Suppressor macrophage treated with lipopolysaccharide for 4 hours (primary cell): ENCODE data around the gene MRPL53.
A peak's percentile ranks its signal among the peaks of the same experiment; 100 is the strongest.
"Not testable (repeated sequence)": the region's sequence is repeated elsewhere in the genome, so short reads cannot be mapped to it uniquely, and the experiment has no call there.

Experiments
- DNase-seq: peaks from one replicate; pipeline ENCODE4 v3.0.0-alpha.2; 2020

Gene MRPL53

DNA sequence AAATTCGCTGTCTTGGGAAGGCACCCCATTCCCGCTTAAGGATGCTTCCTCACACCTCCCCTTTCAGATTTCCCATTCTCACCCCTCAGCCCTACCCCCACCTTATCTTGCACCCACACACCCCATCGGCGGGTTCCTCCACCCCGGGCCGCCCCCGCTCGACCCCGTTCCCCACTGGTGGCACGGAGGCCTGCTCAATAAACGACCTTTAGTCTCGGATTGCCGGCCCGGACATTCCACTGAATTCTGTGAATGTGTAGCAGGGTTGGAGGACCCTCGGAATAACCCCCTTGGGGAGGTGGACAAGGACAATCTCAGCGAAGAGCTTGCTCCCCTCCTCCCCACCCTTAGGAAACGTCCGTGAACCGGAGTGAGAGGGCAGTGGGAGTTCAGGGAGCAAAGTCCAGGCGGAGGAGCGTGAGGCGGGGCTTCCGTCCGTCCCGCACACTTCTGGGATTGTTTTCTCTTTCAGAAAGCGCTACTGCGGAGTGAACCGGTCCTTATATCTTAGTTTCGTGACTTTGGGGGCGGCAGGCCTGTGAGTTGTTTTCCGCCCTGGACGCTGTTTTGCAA, 29.8 kb upstream of the MRPL53 start:
- peak; percentile 52 for DNase-seq

DNA sequence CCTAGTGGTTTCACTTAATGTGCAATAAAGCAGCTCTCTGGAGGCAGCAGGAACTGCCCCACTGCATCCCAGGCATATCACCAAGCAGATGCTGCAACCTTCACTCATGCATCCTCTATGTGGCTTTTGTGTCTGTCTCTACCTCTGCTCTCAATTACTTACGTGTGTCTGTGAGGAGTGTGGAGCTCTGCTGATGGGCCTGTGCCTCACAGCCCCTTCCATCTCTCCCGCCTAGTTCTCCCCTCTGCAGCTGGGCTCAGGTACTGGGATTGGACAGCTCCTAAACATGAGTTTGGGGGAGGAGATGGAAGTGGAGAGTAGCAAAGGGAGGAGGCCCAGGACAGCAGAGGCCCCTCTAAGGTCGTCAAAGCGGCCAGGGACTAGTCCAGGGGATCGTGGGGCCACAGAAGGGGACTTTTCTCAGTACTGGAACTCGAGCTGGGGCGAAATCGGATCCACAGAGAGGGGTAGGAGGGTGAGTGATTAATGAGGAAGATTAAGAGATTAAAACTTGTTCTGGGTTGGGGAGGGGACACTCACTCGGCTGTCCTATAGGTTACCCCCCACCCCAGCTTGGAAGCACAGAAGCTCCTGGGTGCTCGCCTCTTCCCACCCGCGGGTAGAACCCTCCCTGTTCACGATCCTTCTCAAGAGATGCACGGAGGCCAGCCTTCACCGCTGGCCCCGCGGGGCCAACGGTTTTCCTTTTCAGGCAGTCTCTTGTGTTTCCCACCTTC, 29.0 kb upstream of the MRPL53 start:
- DNase-seq: no peak

DNA sequence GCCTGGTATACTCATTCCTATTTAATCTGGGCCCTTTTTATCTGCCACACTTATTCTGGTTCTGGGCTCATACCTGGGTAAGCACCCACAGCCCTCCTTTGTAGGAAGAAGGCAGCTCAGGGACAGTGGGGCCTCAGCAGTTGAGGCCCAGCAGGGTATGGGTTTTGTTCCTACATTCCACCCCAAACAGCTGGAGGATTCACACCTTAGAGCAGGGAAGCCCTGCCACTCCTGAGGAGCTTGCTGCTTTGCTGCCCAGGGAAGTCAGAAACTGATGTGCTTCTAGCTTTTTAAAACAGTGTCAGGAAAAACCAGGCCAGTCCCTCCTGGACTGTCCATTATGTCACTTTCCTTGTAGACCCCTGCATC, 28.1 kb upstream of the MRPL53 start:
- DNase-seq: no peak

DNA sequence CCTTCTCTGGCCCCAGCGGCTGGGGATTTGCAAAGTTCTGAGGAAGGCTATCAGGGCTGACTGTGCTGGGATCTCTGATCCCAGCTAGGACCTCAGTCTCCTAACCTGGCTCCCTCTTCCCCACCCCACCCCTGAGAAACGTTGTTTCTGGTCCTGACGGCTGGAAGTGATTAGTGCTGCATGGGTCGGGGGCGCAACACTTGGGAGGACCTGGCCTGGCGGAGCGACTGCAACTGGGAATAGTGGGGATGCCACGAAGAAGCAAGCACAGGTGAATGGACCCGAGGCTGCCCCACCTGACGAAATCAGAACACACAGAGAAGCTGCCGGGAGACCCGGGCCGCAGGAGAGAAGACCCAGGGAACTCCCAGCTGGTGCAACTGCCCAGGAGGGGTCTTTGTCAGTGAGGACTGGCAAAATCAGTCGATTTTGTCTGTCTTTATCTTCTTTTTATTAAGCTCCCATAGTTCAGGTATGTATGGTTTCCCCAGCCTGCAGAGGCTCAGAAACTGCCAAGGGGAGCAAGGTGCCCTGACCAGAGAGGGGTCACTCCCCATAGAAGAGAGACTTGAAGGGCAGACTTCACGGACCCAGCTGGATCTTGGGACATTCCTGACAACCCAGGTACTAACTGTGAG, 27.6 kb upstream of the MRPL53 start:
- DNase-seq: no peak

DNA sequence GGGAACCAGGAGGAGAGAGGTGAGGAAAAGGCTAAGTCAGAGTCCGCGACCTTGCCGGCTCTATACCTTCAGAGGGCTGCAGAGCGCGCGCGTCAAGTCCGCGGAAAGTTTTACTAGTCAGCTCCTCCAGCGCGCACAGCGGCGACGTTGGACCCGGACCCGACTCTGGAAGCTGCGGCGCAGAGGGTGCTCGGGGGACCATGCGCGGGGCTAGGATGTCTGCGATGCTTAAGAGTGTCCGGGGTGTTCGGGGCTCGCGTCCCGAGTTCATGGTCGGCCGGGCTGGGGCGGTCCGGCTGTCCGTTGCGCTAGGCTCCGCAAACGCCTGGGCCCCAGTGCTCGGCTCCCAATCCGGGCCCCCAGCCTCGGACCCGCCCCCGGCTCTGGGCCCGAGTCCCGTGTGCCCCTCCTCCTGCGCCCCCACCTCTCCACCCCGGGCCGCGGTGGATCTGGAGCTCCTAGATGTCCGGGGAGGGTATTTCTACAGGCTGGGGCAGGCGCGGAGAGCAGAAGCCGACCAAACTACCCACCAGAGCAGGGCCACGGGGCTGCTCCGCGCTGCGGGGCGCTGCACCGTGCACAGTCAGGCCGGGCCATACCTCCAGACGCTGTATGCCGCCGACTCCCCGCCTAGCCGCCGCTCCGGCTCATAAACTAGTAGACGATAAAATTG, 26.9 kb upstream of the MRPL53 start, which contains the start of gene LBX2:
LBX2 (minus strand) TSS at position 337 of the 673 bp plus-strand sequence; CDS start at position 271, 66 bp downstream.
- no peak for DNase-seq

DNA sequence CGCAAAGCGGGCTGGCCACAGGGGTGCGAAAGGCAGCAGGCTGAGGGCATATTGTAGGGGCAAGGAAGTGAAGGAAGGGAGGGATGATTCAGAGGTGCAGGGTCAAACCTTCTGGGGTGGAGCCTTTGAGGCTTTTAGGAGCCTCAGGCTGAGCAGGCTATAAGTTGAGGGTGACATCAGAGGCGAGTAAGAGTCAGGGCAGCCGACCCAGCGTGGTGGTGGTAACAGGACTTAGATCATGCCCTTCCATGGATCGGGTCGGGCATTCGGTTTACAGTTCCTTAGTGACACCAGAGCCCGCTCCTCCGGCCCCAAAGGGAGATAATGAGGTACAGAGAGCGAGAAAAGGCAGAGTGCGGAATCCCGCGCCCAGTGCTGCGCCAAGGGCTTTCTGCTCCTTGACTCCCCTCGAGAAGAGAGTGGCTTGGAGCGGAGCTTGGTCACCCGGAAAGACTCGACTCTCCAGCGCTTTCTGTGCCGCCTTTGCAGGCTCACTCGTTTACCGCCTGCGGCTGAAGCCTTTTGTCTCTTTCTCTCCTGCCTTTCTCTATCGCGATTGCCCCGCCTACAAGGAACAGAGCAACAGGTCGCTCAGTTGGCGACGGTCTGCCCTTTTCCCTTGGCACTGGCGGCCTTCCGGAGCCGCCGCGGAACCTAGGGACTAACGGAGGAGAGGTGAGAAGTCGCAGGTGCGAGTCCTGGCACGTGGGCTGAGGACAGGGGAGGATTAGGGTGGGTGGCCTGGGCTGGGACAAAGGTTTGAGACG, 26.2 kb upstream of the MRPL53 start:
- peak; percentile 58 for DNase-seq

DNA sequence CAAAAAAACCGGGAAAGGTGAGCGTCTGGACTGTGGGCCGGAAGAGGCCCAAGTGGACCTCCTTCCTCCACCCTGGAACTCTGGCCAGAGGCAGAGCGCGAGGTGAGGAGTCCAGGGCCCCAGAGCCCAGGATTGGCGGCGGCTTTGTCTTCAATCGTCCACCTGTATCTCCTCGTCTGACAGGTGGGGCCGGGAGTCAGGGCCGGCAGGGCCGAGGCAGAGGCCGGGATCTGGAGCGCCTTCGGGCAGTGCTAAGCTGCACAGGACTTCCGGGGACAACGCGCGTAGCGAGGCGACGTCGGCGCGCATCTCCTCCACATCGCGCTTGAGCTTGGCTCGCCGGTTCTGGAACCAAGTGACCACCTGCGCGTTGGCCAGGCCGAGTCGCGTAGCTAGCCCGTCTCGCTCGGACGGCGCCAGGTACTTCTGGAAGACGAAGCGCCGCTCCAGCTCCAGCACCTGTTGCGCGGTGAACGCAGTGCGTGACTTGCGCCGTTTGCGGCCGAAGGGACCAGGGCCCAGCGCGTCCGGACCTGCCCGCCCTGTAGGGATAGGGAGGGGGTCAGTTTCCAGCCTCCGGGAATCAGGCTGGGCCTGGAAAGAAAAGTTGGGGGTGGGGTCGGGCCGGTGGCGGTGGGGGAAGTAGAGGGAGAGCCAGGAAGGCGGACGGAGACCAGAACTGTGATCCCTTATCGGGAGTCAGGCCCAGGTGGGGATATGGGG, 25.5 kb upstream of the MRPL53 start:
- no peak for DNase-seq

DNA sequence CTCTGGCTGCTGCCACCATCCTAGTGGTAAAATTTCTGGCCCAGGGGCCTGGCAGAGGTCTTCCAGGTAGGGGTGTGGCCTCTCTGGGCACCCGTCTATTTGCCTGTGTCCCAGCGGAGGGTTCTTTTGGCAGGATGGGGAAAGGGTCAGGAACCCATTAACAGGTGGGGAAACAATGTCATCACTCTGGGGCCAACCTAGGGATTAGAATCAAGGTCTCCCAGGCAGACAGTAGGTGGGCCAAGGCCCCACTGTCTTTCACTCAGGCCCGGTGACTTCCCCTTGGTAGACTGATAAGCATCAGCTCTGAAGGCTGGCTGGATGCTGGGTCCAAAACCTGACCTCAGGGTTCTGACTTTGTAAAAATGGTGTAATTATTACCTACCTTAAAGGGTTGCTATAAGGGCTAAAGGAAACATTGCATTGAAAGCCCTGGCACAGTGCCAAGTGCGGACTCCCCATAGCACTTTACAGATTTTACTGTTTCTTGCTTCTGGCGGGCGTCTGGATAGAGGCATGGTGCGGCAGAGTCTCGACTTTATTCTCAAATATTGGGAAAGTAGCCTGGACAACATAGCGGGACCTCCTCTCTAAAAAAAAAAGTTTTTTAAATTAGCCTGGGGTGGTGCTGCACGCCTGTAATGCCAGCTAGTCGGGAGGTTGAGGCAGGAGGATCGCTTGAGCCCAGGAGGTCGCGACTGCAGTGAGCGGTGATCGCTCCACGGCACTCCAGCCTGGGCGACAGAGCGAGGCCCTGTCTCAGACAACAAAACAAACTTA, 24.7 kb upstream of the MRPL53 start:
- DNase-seq: no peak

DNA sequence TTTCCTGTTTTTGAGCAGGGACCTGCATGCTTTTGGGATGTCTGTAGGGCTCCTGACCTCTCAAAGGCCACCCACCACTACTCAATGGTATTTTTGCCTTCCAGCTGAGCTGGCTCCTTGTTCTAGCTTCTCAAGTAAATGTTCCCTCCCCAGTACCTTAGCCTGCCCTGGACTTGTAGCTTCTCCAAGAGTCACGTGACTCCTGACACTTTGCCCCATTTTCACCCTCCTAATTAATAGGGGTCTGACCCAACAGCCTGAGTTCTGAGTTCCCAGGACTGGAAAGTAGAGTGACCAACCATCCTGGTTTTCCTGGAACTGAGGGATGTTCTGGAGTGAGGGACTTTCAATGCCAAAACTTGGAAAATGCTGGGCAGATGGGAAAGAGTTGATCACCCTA, 23.0 kb upstream of the MRPL53 start:
- DNase-seq: no peak

DNA sequence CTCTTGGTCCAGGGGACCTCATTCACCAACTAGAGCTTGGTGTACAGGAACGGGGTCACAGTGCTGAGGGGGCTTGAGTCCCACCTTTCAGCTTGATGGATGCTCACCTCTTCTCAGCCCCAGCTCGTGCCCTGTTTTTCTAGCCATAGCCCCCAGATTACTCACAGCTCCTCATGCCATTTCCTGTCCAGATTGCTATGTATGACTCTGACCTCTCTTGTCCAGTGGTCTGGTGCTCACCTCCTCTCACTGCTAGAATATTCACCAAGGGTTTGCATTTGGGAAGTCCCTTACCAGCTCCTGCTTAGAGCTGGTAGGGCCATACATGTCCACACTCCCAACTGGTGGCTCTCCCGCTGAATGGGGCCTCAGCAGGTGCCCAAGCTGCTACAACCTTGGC, 21.1 kb upstream of the MRPL53 start:
- DNase-seq: no peak

DNA sequence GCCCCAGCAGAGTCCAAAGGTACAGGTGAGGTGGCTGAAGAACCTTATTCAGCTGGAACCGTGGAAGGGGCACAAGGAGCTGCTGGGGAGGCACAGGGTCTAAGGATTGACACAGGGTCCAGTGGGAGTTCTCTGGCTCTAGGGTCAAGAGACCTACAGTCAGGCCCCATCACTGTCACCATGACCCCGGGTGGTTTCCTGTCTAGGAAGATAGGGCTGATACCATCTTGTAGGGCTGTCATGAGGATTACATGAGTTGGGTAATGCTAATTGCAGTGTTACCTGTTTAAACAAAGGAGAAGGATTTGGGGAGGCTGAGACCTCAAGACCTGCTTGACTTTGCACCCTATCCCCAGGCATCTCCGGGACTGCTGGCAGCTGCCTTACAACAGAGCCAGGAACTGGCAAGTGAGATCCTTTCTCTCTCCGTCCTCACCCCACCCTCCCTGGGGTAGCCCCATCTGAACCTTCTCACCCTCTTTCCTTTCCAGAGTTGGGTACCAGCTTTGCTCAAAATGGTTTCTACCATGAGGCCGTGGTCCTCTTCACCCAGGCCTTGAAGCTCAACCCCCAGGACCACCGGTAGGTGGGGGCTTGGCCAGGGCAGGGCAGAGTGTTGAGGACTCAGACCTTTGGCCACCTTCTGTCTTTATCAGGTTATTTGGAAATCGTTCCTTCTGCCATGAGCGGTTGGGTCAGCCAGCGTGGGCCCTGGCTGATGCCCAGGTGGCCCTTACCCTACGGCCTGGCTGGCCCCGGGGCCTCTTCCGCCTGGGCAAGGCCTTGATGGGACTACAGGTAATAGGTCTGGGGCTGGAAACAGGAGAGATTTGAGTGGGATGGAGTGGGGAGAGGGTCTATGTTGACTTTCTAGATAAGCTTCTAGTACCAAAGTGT, 19.4 kb upstream of the MRPL53 start:
- DNase-seq: no peak

DNA sequence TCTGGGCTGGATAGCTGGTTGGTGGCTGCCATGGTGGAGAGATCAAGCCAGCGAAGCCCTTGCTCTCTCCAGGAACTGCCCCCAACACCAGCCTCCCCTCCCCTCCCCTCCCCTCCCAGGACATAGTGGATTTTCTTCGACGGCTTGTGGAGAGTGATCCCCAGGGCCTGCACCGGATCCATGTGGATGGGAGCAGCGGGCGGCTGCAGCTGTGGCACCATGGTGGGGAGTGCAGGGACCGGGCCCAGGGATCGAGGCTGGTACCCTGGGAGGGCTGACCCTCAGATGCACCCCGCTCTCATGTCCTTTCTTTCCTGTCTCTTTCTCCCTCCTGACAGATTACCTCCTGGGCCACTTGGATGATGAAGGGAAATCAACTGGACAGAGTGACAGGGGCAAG, 17.4 kb upstream of the MRPL53 start:
- no peak for DNase-seq

DNA sequence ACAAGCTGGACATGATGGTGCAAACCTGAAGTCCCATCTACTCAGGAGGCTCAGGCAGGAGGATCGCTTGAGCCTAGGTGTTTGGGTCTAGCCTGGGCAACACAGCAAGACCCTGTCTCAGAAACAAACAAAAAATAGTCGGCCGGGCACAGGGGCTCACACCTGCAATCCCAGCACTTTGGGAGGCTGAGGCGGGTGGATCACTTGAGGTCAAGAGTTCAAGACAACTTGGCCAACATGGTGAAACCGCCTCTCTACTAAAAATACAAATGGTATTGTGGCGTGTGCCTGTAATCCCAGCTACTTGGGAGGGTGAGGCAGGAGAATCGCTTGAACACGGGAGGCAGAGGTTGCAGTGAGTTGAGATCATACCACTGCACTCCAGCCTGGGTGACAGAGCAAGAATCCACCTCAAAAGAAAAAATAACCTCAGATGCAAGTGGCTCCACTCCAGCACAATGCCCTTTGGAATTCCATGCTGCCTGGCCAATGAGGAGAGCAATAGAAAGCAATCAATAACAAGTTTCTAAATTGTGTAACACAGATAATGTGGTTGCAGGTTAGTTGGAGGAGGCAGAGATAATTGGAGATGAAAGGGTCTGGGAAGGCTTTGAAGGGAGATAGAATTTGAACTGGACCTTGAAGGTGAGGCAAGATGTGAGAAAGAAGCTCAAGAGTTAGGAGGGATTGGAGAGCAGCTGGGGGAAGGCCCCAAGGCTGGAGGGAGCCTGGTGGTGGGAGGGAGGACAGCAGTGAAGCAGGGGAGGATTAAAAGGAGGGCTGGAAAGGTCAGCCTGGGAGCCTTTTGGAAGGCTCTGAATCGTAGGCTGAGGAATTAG, 16.4 kb upstream of the MRPL53 start:
- no peak for DNase-seq

DNA sequence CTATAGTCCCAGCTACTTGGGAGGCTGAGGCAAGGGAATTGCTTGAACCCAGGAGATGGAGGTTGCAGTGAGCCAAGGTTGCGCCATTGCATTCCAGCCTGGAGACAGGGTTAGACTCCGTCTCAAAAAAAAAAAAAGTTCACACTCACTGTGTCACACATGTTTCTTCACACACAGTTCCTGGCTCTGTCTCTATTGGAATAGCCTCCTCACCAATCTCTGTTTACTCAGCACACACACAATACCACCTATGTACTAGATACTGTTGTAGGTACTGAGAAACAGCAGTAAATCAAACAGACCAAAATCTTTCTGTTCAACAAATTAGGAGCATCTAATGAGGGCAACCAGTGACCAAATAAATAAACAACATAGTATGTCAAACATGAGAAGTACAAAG, 13.7 kb upstream of the MRPL53 start:
- DNase-seq: no peak

DNA sequence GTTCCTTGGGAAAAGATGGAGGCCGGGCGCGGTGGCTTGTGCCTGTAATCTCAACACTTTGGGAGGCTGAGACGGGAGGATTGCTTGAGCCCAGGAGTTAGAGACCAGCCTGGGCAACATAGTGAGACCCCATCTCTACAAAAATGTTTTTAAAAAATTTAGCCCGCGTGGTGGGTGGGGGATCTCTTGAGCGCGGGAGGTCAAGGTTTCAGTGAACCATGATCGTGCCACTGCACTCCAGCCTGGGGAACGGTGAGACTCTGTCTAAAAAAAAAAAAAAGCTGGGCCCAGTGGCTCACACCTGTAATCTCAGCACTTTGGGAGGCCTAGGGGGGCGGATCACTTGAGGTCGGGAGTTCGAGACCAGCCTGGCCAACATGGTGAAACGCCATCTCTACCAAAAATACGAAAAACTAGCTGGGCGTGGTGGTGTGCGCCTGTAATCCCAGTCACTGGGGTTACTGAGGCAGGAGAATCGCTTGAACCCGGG, 11.2 kb upstream of the MRPL53 start:
- not testable (repeated sequence) for DNase-seq

DNA sequence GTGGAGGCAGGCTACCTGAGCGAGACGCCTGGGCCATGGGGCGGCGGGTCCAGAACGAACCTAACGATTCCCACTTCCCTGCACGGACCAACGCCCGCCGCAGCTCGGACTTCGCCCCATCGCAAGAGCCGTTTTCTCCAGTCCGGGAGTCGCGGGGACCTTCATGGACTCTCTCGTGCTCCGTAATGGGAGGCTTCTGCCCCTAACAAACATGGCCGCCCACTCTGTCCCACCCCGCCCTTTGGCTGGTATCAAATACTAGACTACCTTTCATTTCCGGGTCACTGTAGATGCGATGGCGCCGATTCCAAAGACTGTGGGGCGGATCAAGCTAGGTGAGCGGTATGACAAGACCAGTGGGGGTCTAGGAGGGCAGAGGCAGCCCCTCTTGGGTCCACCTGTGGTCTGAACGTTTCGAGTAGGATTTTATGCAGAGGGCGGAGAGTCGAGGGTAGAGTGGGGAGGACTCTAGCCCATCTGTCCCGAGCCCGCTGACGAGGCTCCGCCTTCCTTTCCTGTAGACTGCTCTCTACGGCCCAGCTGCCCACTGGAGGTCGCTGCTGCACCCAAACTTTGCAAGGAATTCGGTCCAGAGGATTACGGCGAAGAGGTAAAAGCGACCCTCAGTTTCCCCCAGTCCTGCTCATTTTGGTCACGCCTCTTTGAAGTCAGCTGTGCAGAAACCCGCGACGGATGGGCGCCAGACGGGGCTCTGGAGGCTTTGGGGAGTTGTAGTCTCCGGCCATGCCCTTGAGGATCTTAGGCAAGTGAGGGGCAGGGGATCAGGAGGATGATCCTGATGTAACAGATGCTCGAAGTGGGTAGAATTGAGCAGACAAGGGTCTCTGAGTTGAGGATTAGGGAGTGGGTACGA, 10.6 kb upstream of the MRPL53 start, which contains the start of the genes CCDC142 and TTC31:
CCDC142 (minus strand) TSS at position 198 of the 874 bp plus-strand sequence; CDS start at position 37, 161 bp downstream.
TTC31 (plus strand) TSS at position 281 of the 874 bp plus-strand sequence; CDS start at position 296, 15 bp downstream.
- peak; percentile 97 for DNase-seq

DNA sequence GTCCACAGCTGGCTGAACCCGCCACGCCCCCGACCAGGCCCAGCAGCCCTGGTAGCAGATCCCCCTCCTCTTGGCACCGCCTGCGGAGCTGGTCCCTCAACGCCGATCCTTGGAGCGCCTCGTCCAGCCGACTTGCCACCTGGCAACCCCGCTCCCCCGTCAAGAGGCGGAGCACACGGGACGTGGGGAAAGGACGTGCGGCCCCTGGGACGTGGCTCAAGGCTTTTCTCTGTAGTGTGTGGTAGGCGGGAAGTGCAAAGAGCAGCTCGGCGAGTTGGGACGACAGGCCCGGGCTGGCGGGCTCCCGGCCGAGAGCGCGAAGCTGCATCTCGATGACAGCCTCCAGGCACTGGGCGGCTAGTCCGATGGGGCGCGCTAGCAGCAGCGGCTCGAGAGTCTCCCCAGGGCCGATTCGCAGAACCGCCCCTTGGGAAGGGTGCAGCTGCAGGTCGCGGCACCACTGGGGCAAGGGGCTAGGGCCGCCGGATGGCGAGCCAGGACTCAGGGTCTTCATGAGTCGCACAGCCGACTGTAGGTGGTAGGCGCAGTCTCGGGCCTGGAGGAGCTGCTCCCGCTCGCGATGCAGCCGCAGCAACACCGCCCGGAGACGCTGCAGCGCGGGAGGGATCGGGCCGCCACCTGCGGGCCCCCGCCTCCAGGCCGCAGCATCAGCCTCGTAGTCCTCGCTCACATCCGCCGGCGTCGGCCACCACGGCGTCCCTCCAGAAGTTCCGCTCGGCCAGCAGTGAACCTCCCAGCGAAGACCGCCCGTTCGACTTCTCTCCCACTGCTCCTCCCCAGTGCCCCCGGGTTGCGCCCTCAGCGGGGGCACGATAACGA, 9.7 kb upstream of the MRPL53 start:
- peak; percentile 9 for DNase-seq
